ENCODE data around the gene ADGRF1.
"Not testable (repeated sequence)": the region's sequence is repeated elsewhere in the genome, so short reads cannot be mapped to it uniquely, and the experiment has no call there.

Gene ADGRF1

GRCh38 chr6:46994933-46995332 is 47.2 kb downstream of the ADGRF1 start:
- Mint-ChIP-seq H3K36me3 (ENCODE audit: low read depth) (no peaks in the 10 kb centered on the region), H3K9me3 (no peaks in the 10 kb centered on the region), H3K4me1 (ENCODE audit: low read depth) (no peaks in the 10 kb centered on the region), H3K27me3 (ENCODE audit: low read depth) (peaks cover 2% of the 10 kb centered on the region), H3K27ac (no peak overlapping the region), H3K4me3 (no peak overlapping the region)
- no peak for DNase-seq (ENCODE audit: low spot score)

- Mint-ChIP-seq H3K4me3 (no peak overlapping the region), H3K4me1 (ENCODE audit: low read depth) (no peaks in the 10 kb centered on the region), H3K9me3 (no peaks in the 10 kb centered on the region), H3K36me3 (ENCODE audit: low read depth) (no peaks in the 10 kb centered on the region), H3K27ac (no peak overlapping the region), H3K27me3 (ENCODE audit: low read depth) (peaks cover 2% of the 10 kb centered on the region)
- no peak for DNase-seq (ENCODE audit: low spot score)
Measured at GRCh38 chr6:46993846-46994245, 48.3 kb downstream of the ADGRF1 start.

GRCh38 chr6:46992391-46992790 is 49.7 kb downstream of the ADGRF1 start:
- not testable (repeated sequence) for H3K27ac Mint-ChIP-seq; H3K4me3 Mint-ChIP-seq; H3K36me3 Mint-ChIP-seq (ENCODE audit: low read depth); H3K27me3 Mint-ChIP-seq (ENCODE audit: low read depth); H3K9me3 Mint-ChIP-seq; H3K4me1 Mint-ChIP-seq (ENCODE audit: low read depth); DNase-seq (ENCODE audit: low spot score)

- H3K27ac Mint-ChIP-seq, H3K9me3 Mint-ChIP-seq: not testable (repeated sequence)
Measured at GRCh38 chr6:46990818-46991510, 51.2 kb downstream of the ADGRF1 start.

GRCh38 chr6:46990031-46990644 is 52.0 kb downstream of the ADGRF1 start:
- Mint-ChIP-seq H3K9me3 (no peaks in the 10 kb centered on the region), H3K4me1 (ENCODE audit: low read depth) (no peaks in the 10 kb centered on the region), H3K27me3 (ENCODE audit: low read depth) (peaks cover 2% of the 10 kb centered on the region), H3K36me3 (ENCODE audit: low read depth) (no peaks in the 10 kb centered on the region), H3K27ac (no peak overlapping the region), H3K4me3 (no peak overlapping the region)
- no peak for DNase-seq (ENCODE audit: low spot score)

More at GRCh38 chr6:46990818-46991510, 51.2 kb downstream of the ADGRF1 start:
- not testable (repeated sequence) for H3K4me3 Mint-ChIP-seq; H3K36me3 Mint-ChIP-seq (ENCODE audit: low read depth); H3K27me3 Mint-ChIP-seq (ENCODE audit: low read depth); H3K4me1 Mint-ChIP-seq (ENCODE audit: low read depth); DNase-seq (ENCODE audit: low spot score)

- Mint-ChIP-seq H3K27ac (no peak overlapping the region), H3K4me3 (no peak overlapping the region), H3K36me3 (ENCODE audit: low read depth) (no peaks in the 10 kb centered on the region), H3K27me3 (ENCODE audit: low read depth) (peaks cover 2% of the 10 kb centered on the region), H3K9me3 (no peaks in the 10 kb centered on the region), H3K4me1 (ENCODE audit: low read depth) (no peaks in the 10 kb centered on the region)
- no peak for DNase-seq (ENCODE audit: low spot score)
Measured at GRCh38 chr6:46989398-46989797, 52.7 kb downstream of the ADGRF1 start.

- DNase-seq (ENCODE audit: low spot score), result no peak
- H3K27ac Mint-ChIP-seq, result no peak overlapping the region
Measured at GRCh38 chr6:46985943-46986342, 56.2 kb downstream of the ADGRF1 start.

GRCh38 chr6:46983007-46983411 is 59.1 kb downstream of the ADGRF1 start:
- DNase-seq (ENCODE audit: low spot score), result no peak
- no peaks in the 10 kb centered on the region for H3K27me3 Mint-ChIP-seq (ENCODE audit: low read depth)
- H3K4me3 Mint-ChIP-seq, result no peak overlapping the region
- H3K9me3 Mint-ChIP-seq, result no peaks in the 10 kb centered on the region
- no peaks in the 10 kb centered on the region for H3K4me1 Mint-ChIP-seq (ENCODE audit: low read depth)
- no peak overlapping the region for H3K27ac Mint-ChIP-seq
- no peaks in the 10 kb centered on the region for H3K36me3 Mint-ChIP-seq (ENCODE audit: low read depth)

More at GRCh38 chr6:46985943-46986342, 56.2 kb downstream of the ADGRF1 start:
- H3K27me3 Mint-ChIP-seq (ENCODE audit: low read depth), result no peaks in the 10 kb centered on the region
- H3K9me3 Mint-ChIP-seq, result no peaks in the 10 kb centered on the region
- no peaks in the 10 kb centered on the region for H3K36me3 Mint-ChIP-seq (ENCODE audit: low read depth)
- H3K4me1 Mint-ChIP-seq (ENCODE audit: low read depth), result no peaks in the 10 kb centered on the region
- no peak overlapping the region for H3K4me3 Mint-ChIP-seq

GRCh38 chr6:46979206-46979605 is 62.9 kb downstream of the ADGRF1 start:
- Mint-ChIP-seq H3K9me3 (no peaks in the 10 kb centered on the region), H3K27me3 (ENCODE audit: low read depth) (no peaks in the 10 kb centered on the region), H3K4me3 (no peak overlapping the region), H3K27ac (no peak overlapping the region), H3K4me1 (ENCODE audit: low read depth) (no peaks in the 10 kb centered on the region), H3K36me3 (ENCODE audit: low read depth) (no peaks in the 10 kb centered on the region)
- DNase-seq (ENCODE audit: low spot score), result no peak

- Mint-ChIP-seq H3K4me1 (ENCODE audit: low read depth) (no peaks in the 10 kb centered on the region), H3K27me3 (ENCODE audit: low read depth) (no peaks in the 10 kb centered on the region), H3K27ac (no peak overlapping the region), H3K36me3 (ENCODE audit: low read depth) (no peaks in the 10 kb centered on the region), H3K4me3 (no peak overlapping the region), H3K9me3 (no peaks in the 10 kb centered on the region)
- DNase-seq (ENCODE audit: low spot score), result no peak
Measured at GRCh38 chr6:46974786-46975185, 67.3 kb downstream of the ADGRF1 start.

GRCh38 chr6:46973029-46973428 is 69.1 kb downstream of the ADGRF1 start:
- no peaks in the 10 kb centered on the region for H3K4me1 Mint-ChIP-seq (ENCODE audit: low read depth)
- H3K27ac Mint-ChIP-seq, result no peak overlapping the region
- no peaks in the 10 kb centered on the region for H3K9me3 Mint-ChIP-seq
- H3K36me3 Mint-ChIP-seq (ENCODE audit: low read depth), result no peaks in the 10 kb centered on the region
- no peaks in the 10 kb centered on the region for H3K27me3 Mint-ChIP-seq (ENCODE audit: low read depth)
- DNase-seq (ENCODE audit: low spot score), result no peak
- H3K4me3 Mint-ChIP-seq, result no peak overlapping the region

GRCh38 chr6:46972531-46972930 is 69.6 kb downstream of the ADGRF1 start:
- no peaks in the 10 kb centered on the region for H3K4me1 Mint-ChIP-seq (ENCODE audit: low read depth)
- no peak overlapping the region for H3K27ac Mint-ChIP-seq
- H3K4me3 Mint-ChIP-seq, result no peak overlapping the region
- no peaks in the 10 kb centered on the region for H3K36me3 Mint-ChIP-seq (ENCODE audit: low read depth)
- no peak for DNase-seq (ENCODE audit: low spot score)
- H3K9me3 Mint-ChIP-seq, result no peaks in the 10 kb centered on the region
- H3K27me3 Mint-ChIP-seq (ENCODE audit: low read depth), result no peaks in the 10 kb centered on the region

- no peaks in the 10 kb centered on the region for H3K9me3 Mint-ChIP-seq
- H3K27ac Mint-ChIP-seq, result no peak overlapping the region
- no peaks in the 10 kb centered on the region for H3K36me3 Mint-ChIP-seq (ENCODE audit: low read depth)
- no peaks in the 10 kb centered on the region for H3K4me1 Mint-ChIP-seq (ENCODE audit: low read depth)
- DNase-seq (ENCODE audit: low spot score), result no peak
- H3K4me3 Mint-ChIP-seq, result no peak overlapping the region
- H3K27me3 Mint-ChIP-seq (ENCODE audit: low read depth), result no peaks in the 10 kb centered on the region
Measured at GRCh38 chr6:46969206-46969605, 72.9 kb downstream of the ADGRF1 start.

GRCh38 chr6:46967826-46968349 is 74.2 kb downstream of the ADGRF1 start:
- Mint-ChIP-seq H3K36me3 (ENCODE audit: low read depth) (no peaks in the 10 kb centered on the region), H3K27me3 (ENCODE audit: low read depth) (no peaks in the 10 kb centered on the region), H3K4me3 (no peak overlapping the region), H3K9me3 (no peaks in the 10 kb centered on the region), H3K4me1 (ENCODE audit: low read depth) (no peaks in the 10 kb centered on the region), H3K27ac (no peak overlapping the region)
- DNase-seq (ENCODE audit: low spot score), result no peak
